ENCODE results near the gene CCR9. TPM values are rescaled to one million over a fixed set of nuclear protein-coding genes. Genes with fewer than 3 reads are reported as not detected.

The CCR9 gene
- total and polyA plus RNA-seq, 10 of the 15 experiments (the other 5 are each of a cell fraction or from before 2014, with no cell fraction given) = 0.05 to 3.9 (median 2.4) TPM

DNA sequence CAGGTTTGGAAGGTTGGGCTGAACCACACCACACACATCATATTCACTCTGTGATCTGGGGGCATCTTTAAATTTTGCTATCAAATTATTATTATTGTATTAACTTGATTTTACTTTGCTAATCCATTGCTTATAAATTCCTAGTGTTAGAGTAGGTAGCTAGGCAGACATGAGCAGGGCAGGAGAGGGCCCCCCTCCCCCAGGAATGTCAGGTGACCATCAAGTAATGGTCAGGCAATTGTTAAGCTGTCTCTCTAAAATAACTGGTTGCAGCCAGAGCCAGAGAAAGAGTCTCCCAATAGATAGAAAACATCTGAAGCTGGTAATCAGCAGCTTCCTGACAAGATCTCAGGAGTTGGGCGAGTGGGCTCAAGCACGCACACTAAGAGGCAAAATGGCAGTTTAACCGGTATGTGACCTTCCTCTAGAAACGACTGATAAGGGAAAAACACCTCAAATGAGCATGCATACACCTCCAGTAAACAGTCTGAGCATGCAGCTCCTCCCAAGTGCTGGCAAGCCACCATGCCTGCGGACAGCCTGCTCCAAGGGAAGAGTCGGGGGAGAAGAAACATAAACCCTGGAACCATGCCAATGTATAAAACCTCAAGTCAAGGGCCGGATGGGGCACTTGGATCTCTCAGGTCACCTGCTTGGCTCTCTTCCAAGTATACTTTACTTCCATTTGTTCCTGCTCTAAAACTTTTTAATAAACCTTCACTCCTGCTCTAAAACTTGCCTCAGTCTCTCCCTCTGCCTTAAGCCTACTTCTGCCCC is 53.8 kb downstream of the CCR9 start:
- Histone ChIP-seq H3K79me2 (ENCODE audit: control insufficient read depth, insufficient read depth, low read length) (no peaks in the 10 kb centered on the region), H3K4me1 (ENCODE audit: control insufficient read depth, insufficient read depth, low read length) (peaks cover 7% of the 10 kb centered on the region), H3K4me2 (ENCODE audit: control insufficient read depth, insufficient read depth) (no peak overlapping the region), H3K9ac (ENCODE audit: control insufficient read depth, insufficient read depth, low read length) (no peak overlapping the region), H3K27me3 (replicated peaks in 1 of 2; ENCODE audit: control insufficient read depth in 2 of 2, insufficient read depth in 2 of 2, low read length in 1 of 2) (no peaks in the 10 kb centered on the region), H3K9me3 (replicated peaks; ENCODE audit: control insufficient read depth, insufficient read depth, low read length) (no peaks in the 10 kb centered on the region; the same call in 2 of the 3 replicates), H2AFZ (ENCODE audit: control insufficient read depth, low read depth, low read length) (no peak overlapping the region), H3K36me3 (ENCODE audit: control insufficient read depth in 2 of 2, insufficient read depth in 2 of 2, low read length in 1 of 2) (peaks cover 1 to 4% of the 10 kb centered on the region in 2 experiments; a peak in 3 of 4 replicates), H3K27ac (ENCODE audit: control insufficient read depth, insufficient read depth) (no peak overlapping the region), H4K20me1 (ENCODE audit: control insufficient read depth, insufficient read depth) (no peaks in the 10 kb centered on the region), H3K4me3 (no peak overlapping the region)
- ChIA-PET SMC1A (ENCODE audit: uncharacterized antibody, unreplicated experiment) (interaction anchor here (0.7 to 21.6 kb wide), 14 partner anchors 11 to 437 kb away, joined by 3 to 523 read pairs (median 10); partner anchors contain the start of genes CCR1 and FYCO1), RAD21 (ENCODE audit: unreplicated experiment) (interaction anchor here (1.0 to 6.8 kb wide), 22 partner anchors 11 to 438 kb away, joined by 3 to 213 read pairs (median 5); partner anchors contain the start of genes CCR5 and FYCO1), POLR2A (interaction anchor here (2.0 to 4.5 kb wide), 2 partner anchors 137 to 144 kb away, joined by 4 to 29 read pairs; no protein-coding TSS in a partner anchor), CTCF (interaction anchor here (0.7 to 9.0 kb wide), 26 partner anchors 9 to 438 kb away, joined by 3 to 478 read pairs (median 7); partner anchors contain the start of genes CCR1, CCR5, FYCO1 and XCR1)
- DNase-seq (ENCODE audit: low read depth, low spot score) (no peak), ATAC-seq (no peak), FAIRE-seq (no peak)
- BruUV-seq (replicated peaks) = no TSS peak
- 86% methylated on average over 7 of the region's 7 CpGs for WGBS (ENCODE audit: insufficient coverage, insufficient replicate concordance, low lambda C conversion rate, missing lambda C conversion rate)
- in situ Hi-C loops (cut with MboI) = loop anchor here (5.0 to 10.0 kb wide), 2 partner anchors 137 to 275 kb away; no protein-coding TSS in a partner anchor
- intact Hi-C loops (cut with micrococcal nuclease; ENCODE audit: unreplicated experiment) = no loop called here
- TF ChIP-seq TARDBP (IDR thresholded peaks at IDR 0.05; ENCODE audit: borderline replicate concordance) = no peak
- no peak for TF ChIP-seq ZNF207 (IDR thresholded peaks at IDR 0.05; ENCODE audit: borderline replicate concordance)
- TF ChIP-seq RAD21 (IDR thresholded peaks at IDR 0.05; ENCODE audit: insufficient read depth, low read depth, low read length) = no peak
- no peak for TF ChIP-seq SMAD5 (IDR thresholded peaks at IDR 0.05; ENCODE audit: low read depth)
- no peak for TF ChIP-seq USF2 (IDR thresholded peaks at IDR 0.05; ENCODE audit: borderline replicate concordance, low read depth, low read length)
- no peak for TF ChIP-seq NR2C1 (IDR thresholded peaks at IDR 0.05)
- TF ChIP-seq, protein P1, sequence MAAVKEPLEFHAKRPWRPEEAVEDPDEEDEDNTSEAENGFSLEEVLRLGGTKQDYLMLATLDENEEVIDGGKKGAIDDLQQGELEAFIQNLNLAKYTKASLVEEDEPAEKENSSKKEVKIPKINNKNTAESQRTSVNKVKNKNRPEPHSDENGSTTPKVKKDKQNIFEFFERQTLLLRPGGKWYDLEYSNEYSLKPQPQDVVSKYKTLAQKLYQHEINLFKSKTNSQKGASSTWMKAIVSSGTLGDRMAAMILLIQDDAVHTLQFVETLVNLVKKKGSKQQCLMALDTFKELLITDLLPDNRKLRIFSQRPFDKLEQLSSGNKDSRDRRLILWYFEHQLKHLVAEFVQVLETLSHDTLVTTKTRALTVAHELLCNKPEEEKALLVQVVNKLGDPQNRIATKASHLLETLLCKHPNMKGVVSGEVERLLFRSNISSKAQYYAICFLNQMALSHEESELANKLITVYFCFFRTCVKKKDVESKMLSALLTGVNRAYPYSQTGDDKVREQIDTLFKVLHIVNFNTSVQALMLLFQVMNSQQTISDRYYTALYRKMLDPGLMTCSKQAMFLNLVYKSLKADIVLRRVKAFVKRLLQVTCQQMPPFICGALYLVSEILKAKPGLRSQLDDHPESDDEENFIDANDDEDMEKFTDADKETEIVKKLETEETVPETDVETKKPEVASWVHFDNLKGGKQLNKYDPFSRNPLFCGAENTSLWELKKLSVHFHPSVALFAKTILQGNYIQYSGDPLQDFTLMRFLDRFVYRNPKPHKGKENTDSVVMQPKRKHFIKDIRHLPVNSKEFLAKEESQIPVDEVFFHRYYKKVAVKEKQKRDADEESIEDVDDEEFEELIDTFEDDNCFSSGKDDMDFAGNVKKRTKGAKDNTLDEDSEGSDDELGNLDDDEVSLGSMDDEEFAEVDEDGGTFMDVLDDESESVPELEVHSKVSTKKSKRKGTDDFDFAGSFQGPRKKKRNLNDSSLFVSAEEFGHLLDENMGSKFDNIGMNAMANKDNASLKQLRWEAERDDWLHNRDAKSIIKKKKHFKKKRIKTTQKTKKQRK (IDR thresholded peaks at IDR 0.05; ENCODE audit: low read depth, low read length) = no peak
- TF ChIP-seq ZNF384 (IDR thresholded peaks at IDR 0.05; ENCODE audit: borderline replicate concordance, low read depth, low read length) = no peak
- TF ChIP-seq FOXK2 (IDR thresholded peaks at IDR 0.05) = no peak
- no peak for TF ChIP-seq RELA (IDR thresholded peaks at IDR 0.05; ENCODE audit: borderline replicate concordance, partially characterized antibody)
- TF ChIP-seq ZSCAN29 (IDR thresholded peaks at IDR 0.05) = no peak
- no peak for TF ChIP-seq CHD2 (IDR thresholded peaks at IDR 0.05; ENCODE audit: borderline replicate concordance, low read depth, low read length)
- TF ChIP-seq MTA2 (IDR thresholded peaks at IDR 0.05; ENCODE audit: low read depth) = no peak
- TF ChIP-seq SIN3A (IDR thresholded peaks at IDR 0.05; ENCODE audit: low read depth, low read length) = no peak
- no peak for TF ChIP-seq SPI1 (IDR thresholded peaks at IDR 0.05; ENCODE audit: borderline replicate concordance, insufficient read depth, low read depth, low read length)
- TF ChIP-seq, protein P2, sequence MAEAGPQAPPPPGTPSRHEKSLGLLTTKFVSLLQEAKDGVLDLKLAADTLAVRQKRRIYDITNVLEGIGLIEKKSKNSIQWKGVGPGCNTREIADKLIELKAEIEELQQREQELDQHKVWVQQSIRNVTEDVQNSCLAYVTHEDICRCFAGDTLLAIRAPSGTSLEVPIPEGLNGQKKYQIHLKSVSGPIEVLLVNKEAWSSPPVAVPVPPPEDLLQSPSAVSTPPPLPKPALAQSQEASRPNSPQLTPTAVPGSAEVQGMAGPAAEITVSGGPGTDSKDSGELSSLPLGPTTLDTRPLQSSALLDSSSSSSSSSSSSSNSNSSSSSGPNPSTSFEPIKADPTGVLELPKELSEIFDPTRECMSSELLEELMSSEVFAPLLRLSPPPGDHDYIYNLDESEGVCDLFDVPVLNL (IDR thresholded peaks at IDR 0.05; ENCODE audit: low read depth, low read length) = no peak
- no peak for TF ChIP-seq GABPA (IDR thresholded peaks at IDR 0.05; ENCODE audit: low read depth)
- TF ChIP-seq NFXL1 (IDR thresholded peaks at IDR 0.05; ENCODE audit: borderline replicate concordance) = no peak
- no peak for TF ChIP-seq POLR2AphosphoS2 (IDR thresholded peaks at IDR 0.05; ENCODE audit: low read depth, low read length)
